Kidney epithelial cell (primary cell): ENCODE measurements around the gene ERVV-1. TPM values are rescaled to one million over a fixed set of nuclear protein-coding genes. Genes with fewer than 3 reads are reported as not detected.
"Not testable (repeated sequence)": the region's sequence is repeated elsewhere in the genome, so short reads cannot be mapped to it uniquely, and the experiment has no call there.

Source experiments
- DNase-seq: peaks from one replicate; pipeline ENCODE4 v3.0.0-alpha.2; 2010; ENCODE audit warnings: low read depth
- H3K27me3 ChIP-seq: 2 replicates; pipeline ENCODE4 v1.6.0; 2011; ENCODE audit warnings: low read length; ENCODE audit not compliant: control insufficient read depth, insufficient read depth
- H3K36me3 ChIP-seq: 2 replicates; pipeline ENCODE4 v1.5.1; 2011; ENCODE audit warnings: low read length; ENCODE audit not compliant: control insufficient read depth, insufficient read depth
- H3K4me3 ChIP-seq: 2 replicates; pipeline ENCODE4 v1.5.1; 2011; ENCODE audit warnings: low read depth, mild to moderate bottlenecking, control low read depth, low read length
- CTCF ChIP-seq: IDR thresholded peaks from 2 replicates; pipeline ENCODE4 v1.5.1; 2011; ENCODE audit warnings: mild to moderate bottlenecking, moderate library complexity, low read length, control low read depth, inconsistent platforms; ENCODE audit not compliant: insufficient read depth, poor library complexity, severe bottlenecking
- total RNA-seq: library from RNA; depleted of rRNA; stranded (reverse); fragments of >200 nt; gene quantifications from 2 replicates; pipeline ENCODE4 v1.2.3, GENCODE V29; 2015

Gene ERVV-1
- not detected in 2 replicates for total RNA-seq

GRCh38 chr19:53013621-53014020, at the start of gene ERVV-1:
TSS of gene ERVV-1 (plus strand) at chr19:53013921. CDS start at chr19:53014091, 170 bp downstream.
- H3K4me3 ChIP-seq: no peak within 1 kb of the TSS
- TF ChIP-seq CTCF: no peak
- no peak for DNase-seq

GRCh38 chr19:52967772-52968171, 45.9 kb upstream of the ERVV-1 start:
- DNase-seq: no peak
- H3K27me3 ChIP-seq: no peaks in the 10 kb centered on the region
- TF ChIP-seq CTCF: no peak
- no peak overlapping the region for H3K4me3 ChIP-seq
- H3K36me3 ChIP-seq: no peaks in the 10 kb centered on the region

More at GRCh38 chr19:53013621-53014020, at the start of gene ERVV-1:
- Histone ChIP-seq H3K36me3 (no peaks in the 10 kb centered on the region), H3K27me3 (no peaks in the 10 kb centered on the region)

- Histone ChIP-seq H3K4me3 (no peak overlapping the region), H3K27me3 (no peaks in the 10 kb centered on the region), H3K36me3 (no peaks in the 10 kb centered on the region)
- DNase-seq: no peak
- TF ChIP-seq CTCF: no peak
Measured at GRCh38 chr19:52981329-52981728, 32.4 kb upstream of the ERVV-1 start.

- not testable (repeated sequence) for DNase-seq, H3K27me3 ChIP-seq, H3K4me3 ChIP-seq, H3K36me3 ChIP-seq
Measured at GRCh38 chr19:52983167-52983566, 30.6 kb upstream of the ERVV-1 start.

GRCh38 chr19:52987221-52987620, 26.5 kb upstream of the ERVV-1 start:
- H3K27me3 ChIP-seq: no peaks in the 10 kb centered on the region
- TF ChIP-seq CTCF: no peak
- no peaks in the 10 kb centered on the region for H3K36me3 ChIP-seq
- DNase-seq: no peak
- H3K4me3 ChIP-seq: no peak overlapping the region

- no peak for DNase-seq
- no peaks in the 10 kb centered on the region for H3K27me3 ChIP-seq
- no peak overlapping the region for H3K4me3 ChIP-seq
- no peak for TF ChIP-seq CTCF
- H3K36me3 ChIP-seq: no peaks in the 10 kb centered on the region
Measured at GRCh38 chr19:52988506-52988905, 25.2 kb upstream of the ERVV-1 start.
